ENCODE data around the gene WTIP. TPM values are rescaled to one million over a fixed set of nuclear protein-coding genes. Genes with fewer than 3 reads are reported as not detected.
"Not testable (repeated sequence)": the region's sequence is repeated elsewhere in the genome, so short reads cannot be mapped to it uniquely, and the experiment has no call there.

The WTIP gene
- total RNA-seq, 1 donor from 2014 or later, result 15.1 TPM

DNA sequence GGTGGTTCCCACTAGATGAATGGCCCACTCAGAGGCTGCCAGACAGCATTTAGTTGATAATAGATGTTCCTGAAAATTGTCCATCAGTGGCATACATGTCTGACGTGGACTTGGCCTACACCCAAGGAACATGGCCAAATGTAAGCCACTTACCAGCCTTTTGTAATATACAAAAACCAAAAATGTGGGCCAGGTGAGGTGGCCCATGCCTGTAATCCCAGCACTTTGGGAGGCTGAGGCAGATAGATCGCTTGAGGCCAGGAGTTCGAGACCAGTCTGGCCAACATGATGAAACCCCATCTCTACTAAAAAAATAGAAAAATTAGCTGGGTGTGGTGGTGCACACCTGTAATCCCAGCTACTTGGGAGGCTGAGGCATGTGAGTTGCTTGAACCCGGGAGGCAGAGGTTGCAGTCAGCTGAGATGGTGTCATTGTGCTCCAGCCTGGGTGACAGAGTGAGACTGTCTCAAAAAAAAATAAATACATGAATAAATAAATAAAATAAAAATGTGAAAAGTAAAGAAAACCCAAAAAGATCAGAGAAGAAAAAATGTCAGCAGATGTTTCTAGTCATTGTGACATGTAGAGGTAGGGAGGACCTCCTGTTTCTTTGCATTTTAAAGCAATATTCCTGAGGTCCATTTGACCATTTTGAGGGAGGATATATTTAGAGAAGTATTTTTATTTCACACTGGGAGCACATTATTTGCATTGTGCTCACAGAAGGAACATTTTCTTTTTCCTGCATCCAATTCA is 7.1 kb upstream of the WTIP start:
- H3K27ac Mint-ChIP-seq (ENCODE audit: unreplicated experiment), result no peak overlapping the region
- no peak for DNase-seq (ENCODE audit: low read depth, low spot score)
- TF ChIP-seq, protein P1, sequence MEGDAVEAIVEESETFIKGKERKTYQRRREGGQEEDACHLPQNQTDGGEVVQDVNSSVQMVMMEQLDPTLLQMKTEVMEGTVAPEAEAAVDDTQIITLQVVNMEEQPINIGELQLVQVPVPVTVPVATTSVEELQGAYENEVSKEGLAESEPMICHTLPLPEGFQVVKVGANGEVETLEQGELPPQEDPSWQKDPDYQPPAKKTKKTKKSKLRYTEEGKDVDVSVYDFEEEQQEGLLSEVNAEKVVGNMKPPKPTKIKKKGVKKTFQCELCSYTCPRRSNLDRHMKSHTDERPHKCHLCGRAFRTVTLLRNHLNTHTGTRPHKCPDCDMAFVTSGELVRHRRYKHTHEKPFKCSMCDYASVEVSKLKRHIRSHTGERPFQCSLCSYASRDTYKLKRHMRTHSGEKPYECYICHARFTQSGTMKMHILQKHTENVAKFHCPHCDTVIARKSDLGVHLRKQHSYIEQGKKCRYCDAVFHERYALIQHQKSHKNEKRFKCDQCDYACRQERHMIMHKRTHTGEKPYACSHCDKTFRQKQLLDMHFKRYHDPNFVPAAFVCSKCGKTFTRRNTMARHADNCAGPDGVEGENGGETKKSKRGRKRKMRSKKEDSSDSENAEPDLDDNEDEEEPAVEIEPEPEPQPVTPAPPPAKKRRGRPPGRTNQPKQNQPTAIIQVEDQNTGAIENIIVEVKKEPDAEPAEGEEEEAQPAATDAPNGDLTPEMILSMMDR (conservative IDR thresholded peaks at IDR 0.05), result no peak
- H3K27me3 Mint-ChIP-seq (ENCODE audit: low read depth), result peaks cover 3% of the 10 kb centered on the region
- H3K4me1 Mint-ChIP-seq, result no peaks in the 10 kb centered on the region
- H3K36me3 Mint-ChIP-seq (ENCODE audit: low read depth), result peaks cover 11% of the 10 kb centered on the region
- no peak overlapping the region for H3K4me3 Mint-ChIP-seq
- no peaks in the 10 kb centered on the region for H3K9me3 Mint-ChIP-seq

DNA sequence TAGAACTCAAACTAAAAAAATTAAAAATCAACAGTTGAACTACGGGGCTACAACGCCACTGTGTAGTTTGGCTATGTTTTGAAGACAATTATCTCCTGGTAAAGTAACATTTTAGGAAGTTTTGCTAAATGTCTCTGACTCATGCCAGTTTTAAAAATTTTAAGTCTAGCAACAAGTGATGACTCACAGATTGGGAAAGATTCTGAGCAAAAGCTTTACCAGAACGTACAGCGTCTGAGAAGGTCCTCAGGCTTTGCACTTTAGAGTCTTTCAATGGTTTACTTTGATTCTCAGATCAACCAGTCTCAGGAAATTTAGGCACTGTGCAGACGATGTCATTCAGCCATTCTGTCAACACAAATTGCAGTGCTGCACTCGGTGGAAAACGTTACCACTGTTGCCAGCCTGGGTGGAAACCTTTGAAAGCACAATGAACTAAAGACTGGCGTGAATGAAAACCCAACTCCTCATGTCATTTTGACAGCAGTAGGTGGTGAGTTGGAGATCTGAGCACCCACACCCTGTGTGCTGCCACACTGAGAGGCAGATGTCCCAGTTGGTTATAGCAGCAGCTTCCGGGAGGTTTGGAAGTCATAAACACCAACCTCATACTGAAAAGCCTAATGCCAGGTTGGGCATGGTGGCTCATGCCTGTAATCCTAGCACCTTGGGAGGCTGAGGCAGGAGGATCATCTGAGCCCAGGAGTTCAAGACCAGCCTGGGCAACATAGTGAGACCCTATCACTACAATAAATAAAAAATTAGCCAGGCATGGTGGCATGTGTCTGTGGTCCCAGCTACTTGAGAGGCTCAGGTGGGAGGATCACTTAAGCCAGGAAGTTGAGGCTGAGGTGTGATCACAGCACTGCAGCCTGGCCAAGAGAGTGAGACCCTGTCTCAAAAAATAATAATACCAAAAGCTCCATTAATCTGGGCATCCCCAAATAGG is 6.3 kb upstream of the WTIP start:
- H3K4me1 Mint-ChIP-seq, result no peaks in the 10 kb centered on the region
- H3K9me3 Mint-ChIP-seq, result no peaks in the 10 kb centered on the region
- peaks cover 3% of the 10 kb centered on the region for H3K27me3 Mint-ChIP-seq (ENCODE audit: low read depth)
- peaks cover 11% of the 10 kb centered on the region for H3K36me3 Mint-ChIP-seq (ENCODE audit: low read depth)
- no peak for DNase-seq (ENCODE audit: low read depth, low spot score)
- H3K4me3 Mint-ChIP-seq, result no peak overlapping the region
- H3K27ac Mint-ChIP-seq (ENCODE audit: unreplicated experiment), result no peak overlapping the region
- TF ChIP-seq, protein P1 (conservative IDR thresholded peaks at IDR 0.05), result no peak

DNA sequence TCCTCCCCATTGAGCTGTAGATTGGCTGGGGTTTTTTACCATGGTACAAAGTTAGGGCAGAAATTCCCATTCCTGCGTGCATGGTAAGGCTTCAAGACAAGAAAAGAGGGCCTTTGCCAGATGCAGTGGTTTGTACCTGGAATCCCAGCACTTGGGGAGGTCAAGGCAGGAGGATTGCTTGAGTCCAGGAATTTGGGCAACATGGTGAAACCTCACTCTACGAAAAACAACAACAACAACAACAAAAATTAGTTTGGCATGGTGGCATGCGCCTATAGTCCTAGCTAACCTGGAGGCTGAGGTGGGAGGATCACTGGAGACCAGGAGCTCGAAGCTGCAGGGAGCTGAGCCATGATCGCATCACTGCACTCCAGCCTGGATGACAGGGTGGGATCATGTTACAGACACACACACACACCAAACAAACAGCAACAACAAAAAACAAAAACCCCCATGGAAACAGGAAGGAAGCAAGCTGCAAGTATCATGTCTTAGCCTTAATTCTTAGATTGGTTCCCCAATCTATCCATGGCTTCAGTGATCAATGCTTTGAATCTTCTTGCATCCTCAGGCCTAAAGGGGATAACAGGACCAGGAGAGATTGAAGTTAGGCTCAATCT is 5.5 kb upstream of the WTIP start:
- H3K27me3 Mint-ChIP-seq (ENCODE audit: low read depth), result peaks cover 3% of the 10 kb centered on the region
- H3K36me3 Mint-ChIP-seq (ENCODE audit: low read depth), result peaks cover 8% of the 10 kb centered on the region
- H3K4me3 Mint-ChIP-seq, result peak overlapping the region; percentile 54
- H3K27ac Mint-ChIP-seq (ENCODE audit: unreplicated experiment), result no peak overlapping the region
- no peak for DNase-seq (ENCODE audit: low read depth, low spot score)
- no peaks in the 10 kb centered on the region for H3K4me1 Mint-ChIP-seq
- TF ChIP-seq, protein P1 (conservative IDR thresholded peaks at IDR 0.05), result no peak
- H3K9me3 Mint-ChIP-seq, result no peaks in the 10 kb centered on the region

DNA sequence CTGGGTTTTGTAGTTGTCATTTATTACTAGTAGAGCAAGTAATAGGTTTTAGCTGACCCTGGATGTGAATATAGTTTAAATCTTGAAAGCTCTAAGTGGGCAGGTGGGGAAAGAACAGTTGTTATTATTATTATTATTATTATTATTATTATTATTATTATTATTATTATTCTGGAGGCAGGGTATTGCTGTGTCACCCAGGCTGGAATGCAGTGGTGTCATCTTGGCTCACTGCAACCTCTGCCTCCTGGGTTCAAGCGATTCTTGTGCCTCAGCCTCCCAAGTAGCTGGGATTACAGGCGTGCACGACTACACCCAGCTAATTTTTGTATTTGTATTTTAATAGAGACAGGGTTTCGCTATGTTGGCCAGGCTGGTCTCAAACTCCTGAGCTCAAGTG is 3.1 kb upstream of the WTIP start:
- peak overlapping the region; percentile 44 for H3K4me3 Mint-ChIP-seq
- not testable (repeated sequence) for H3K4me1 Mint-ChIP-seq; H3K27ac Mint-ChIP-seq (ENCODE audit: unreplicated experiment)

DNA sequence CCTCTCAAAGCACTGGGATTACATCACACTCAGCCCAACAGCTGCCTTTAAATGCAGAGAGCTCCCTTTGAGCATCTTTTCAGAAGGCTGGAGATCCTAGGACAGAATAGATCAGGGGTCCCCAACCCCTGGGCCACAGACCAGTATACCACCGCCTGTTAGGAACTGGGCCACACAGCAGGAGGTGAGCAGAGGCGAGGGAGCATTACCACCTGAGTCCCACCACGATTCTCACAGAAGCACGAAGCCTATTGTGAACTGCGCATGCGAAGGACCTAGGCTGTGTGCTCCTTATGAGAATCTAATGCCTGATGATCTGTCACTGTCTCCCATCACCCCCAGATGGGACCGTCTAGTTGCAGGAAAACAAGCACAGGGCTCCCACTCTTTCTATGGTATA is 2.2 kb upstream of the WTIP start:
- H3K36me3 Mint-ChIP-seq (ENCODE audit: low read depth), result no peaks in the 10 kb centered on the region
- peak overlapping the region; percentile 62 for H3K4me3 Mint-ChIP-seq

More for the DNA sequence above, 3.1 kb upstream of the WTIP start:
- not testable (repeated sequence) for H3K27me3 Mint-ChIP-seq (ENCODE audit: low read depth); H3K9me3 Mint-ChIP-seq; H3K36me3 Mint-ChIP-seq (ENCODE audit: low read depth); DNase-seq (ENCODE audit: low read depth, low spot score)

More for the DNA sequence above, 2.2 kb upstream of the WTIP start:
- Mint-ChIP-seq H3K9me3 (no peaks in the 10 kb centered on the region), H3K4me1 (peaks cover 11% of the 10 kb centered on the region), H3K27me3 (ENCODE audit: low read depth) (peaks cover 9% of the 10 kb centered on the region), H3K27ac (ENCODE audit: unreplicated experiment) (no peak overlapping the region)
- TF ChIP-seq, protein P1 (conservative IDR thresholded peaks at IDR 0.05), result no peak
- no peak for DNase-seq (ENCODE audit: low read depth, low spot score)

Data from neural crest cell (in vitro differentiated cells).